Measurements from ENCODE around the gene SH2D4B. TPM values are rescaled to one million over a fixed set of nuclear protein-coding genes. Genes with fewer than 3 reads are reported as not detected.
"Not testable (repeated sequence)": the region's sequence is repeated elsewhere in the genome, so short reads cannot be mapped to it uniquely, and the experiment has no call there.

SH2D4B gene
- total RNA-seq, 4 donors from 2014 or later, result 0.13 TPM; not detected in 3

GRCh38 chr10:80542652-80543318 lies 5.1 kb downstream of the SH2D4B start:
- H3K4me1 ChIP-seq, result peaks cover 0 to 30% (median 16%) of the 10 kb centered on the region in 3 donors
- H3K27me3 ChIP-seq, result peaks cover 0 to 8% (median 0%) of the 10 kb centered on the region in 4 donors
- TF ChIP-seq POLR2A (IDR thresholded peaks at IDR 0.05), result no peak
- no peak for TF ChIP-seq CTCF (IDR thresholded peaks at IDR 0.05)
- H3K9me3 ChIP-seq, result no peaks in the 10 kb centered on the region
- H3K27ac ChIP-seq, result no peak overlapping the region
- no peak for DNase-seq
- intact Hi-C loops (cut with DNase I), result no loop called here
- H3K4me3 ChIP-seq, result no peak overlapping the region
- 85 to 88% methylated on average over 4 to 5 of the region's 19 CpGs for WGBS, 2 donors
- H3K36me3 ChIP-seq, result no peaks in the 10 kb centered on the region

DNA sequence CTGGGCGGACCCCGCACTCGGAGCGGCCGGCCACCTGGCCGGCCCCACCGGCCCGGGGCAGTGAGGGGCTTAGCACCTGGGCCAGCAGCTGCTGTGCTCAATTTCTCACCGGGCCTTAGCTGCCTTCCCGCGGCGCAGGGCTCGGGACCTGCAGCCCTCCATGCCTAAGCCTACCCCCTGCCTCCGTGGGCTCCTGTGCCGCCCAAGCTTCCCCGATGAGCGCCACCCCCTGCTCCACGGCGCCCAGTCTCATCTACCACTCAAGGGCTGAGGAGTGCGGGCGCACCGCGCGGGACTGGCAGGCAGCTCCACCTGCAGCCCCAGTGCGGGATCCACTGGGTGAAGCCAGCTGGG lies 5.6 kb downstream of the SH2D4B start:
- H3K27ac ChIP-seq; H3K36me3 ChIP-seq; H3K9me3 ChIP-seq; intact Hi-C loops (cut with DNase I); H3K27me3 ChIP-seq; DNase-seq; H3K4me3 ChIP-seq: not testable (repeated sequence)
- WGBS, 2 donors, result 96 to 100% methylated on average over 2 to 5 of the region's 25 CpGs
- H3K4me1 ChIP-seq, result peaks cover 0 to 30% (median 16%) of the 10 kb centered on the region in 3 donors

DNA sequence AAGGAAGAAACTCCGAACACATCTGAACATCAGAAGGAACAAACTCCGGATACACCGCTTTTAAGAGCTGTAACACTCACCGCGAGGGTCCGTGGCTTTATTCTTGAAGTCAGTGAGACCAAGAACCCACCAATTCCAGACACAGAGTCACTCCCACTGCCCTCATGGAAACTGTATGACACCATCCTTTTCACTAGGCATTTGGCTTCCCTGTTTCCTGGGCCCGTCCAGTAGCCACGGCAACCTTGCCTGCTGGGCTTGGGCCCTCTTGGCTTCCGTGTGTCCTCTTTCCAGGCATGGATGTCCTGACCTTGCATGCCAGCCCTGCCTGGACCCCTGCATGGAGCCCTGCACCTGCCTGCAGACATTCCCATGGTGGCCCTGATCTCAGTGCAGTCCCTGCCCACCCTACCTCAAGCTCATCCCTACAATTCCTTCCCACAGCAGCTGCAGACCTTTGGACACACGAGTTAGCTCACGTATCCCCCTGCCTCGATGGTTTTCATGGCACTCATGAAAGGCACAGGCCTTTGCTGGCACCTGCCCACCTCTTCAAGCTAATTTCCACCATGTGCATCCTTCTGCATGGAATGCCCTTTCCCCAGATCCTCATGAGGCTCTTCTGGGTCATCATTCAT lies 6.7 kb downstream of the SH2D4B start:
- no peak overlapping the region for H3K27ac ChIP-seq
- no peak overlapping the region for H3K4me3 ChIP-seq
- H3K4me1 ChIP-seq, result peaks cover 0 to 26% (median 13%) of the 10 kb centered on the region in 3 donors
- no peaks in the 10 kb centered on the region for H3K36me3 ChIP-seq
- TF ChIP-seq CTCF (IDR thresholded peaks at IDR 0.05) (no peak), POLR2A (IDR thresholded peaks at IDR 0.05) (no peak)
- peaks cover 0 to 10% (median 0%) of the 10 kb centered on the region in 4 donors for H3K27me3 ChIP-seq
- no peak for DNase-seq
- 69 to 90% methylated on average over 9 to 12 of the region's 12 CpGs for WGBS, 2 donors
- intact Hi-C loops (cut with DNase I), result no loop called here
- no peaks in the 10 kb centered on the region for H3K9me3 ChIP-seq

DNA sequence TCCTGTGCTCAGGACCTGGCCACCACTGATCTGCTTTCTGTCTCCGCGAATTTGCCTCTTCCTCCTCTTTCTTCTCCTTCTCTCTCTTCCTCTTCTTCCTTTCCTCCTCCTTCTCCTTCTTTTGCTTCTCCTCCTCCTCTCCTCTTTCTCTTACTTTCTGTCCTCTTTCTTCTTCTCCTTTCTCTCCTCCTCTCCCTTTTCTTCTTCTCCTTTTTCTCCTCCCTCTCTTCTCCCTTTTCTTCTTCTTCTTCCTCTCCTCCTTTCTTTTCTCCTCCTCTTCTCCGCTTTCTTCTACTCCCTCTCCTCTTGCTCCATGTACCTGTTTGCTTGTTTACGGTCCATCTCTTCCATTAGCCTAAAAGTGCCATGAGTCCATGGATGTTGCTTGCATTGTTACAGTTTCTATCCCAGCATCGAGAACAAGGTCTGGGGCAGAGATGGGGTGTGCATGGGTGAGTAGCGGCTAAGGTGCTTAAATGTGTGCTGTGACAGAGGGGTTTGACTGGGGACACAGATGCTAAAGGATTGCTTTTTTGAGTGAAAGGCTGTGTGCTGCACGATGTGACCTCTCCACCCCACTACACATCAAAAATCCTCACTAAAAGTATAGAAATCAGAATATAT lies 7.7 kb downstream of the SH2D4B start:
- intact Hi-C loops (cut with DNase I), result no loop called here
- H3K27ac ChIP-seq, result no peak overlapping the region
- no peak for DNase-seq
- 91 to 95% methylated on average over 6 to 7 of the region's 7 CpGs for WGBS, 2 donors
- TF ChIP-seq POLR2A (IDR thresholded peaks at IDR 0.05) (no peak), CTCF (IDR thresholded peaks at IDR 0.05) (no peak)
- peaks cover 0 to 10% (median 0%) of the 10 kb centered on the region in 4 donors for H3K27me3 ChIP-seq
- H3K4me1 ChIP-seq, result peaks cover 0 to 17% (median 3%) of the 10 kb centered on the region in 3 donors
- H3K4me3 ChIP-seq, result no peak overlapping the region
- H3K9me3 ChIP-seq, result no peaks in the 10 kb centered on the region
- H3K36me3 ChIP-seq, result no peaks in the 10 kb centered on the region

- DNase-seq, result no peak
- Histone ChIP-seq H3K36me3 (no peaks in the 10 kb centered on the region), H3K27me3 (peaks cover 0 to 8% (median 0%) of the 10 kb centered on the region in 4 donors), H3K9me3 (no peaks in the 10 kb centered on the region), H3K27ac (no peak overlapping the region), H3K4me3 (no peak overlapping the region), H3K4me1 (no peaks in the 10 kb centered on the region)
- 50 to 56% methylated on average over 4 to 5 of the region's 5 CpGs for WGBS, 2 donors
- intact Hi-C loops (cut with DNase I), result no loop called here
- TF ChIP-seq CTCF (IDR thresholded peaks at IDR 0.05) (no peak), POLR2A (IDR thresholded peaks at IDR 0.05) (no peak)
Observed at GRCh38 chr10:80552151-80552646, 14.5 kb downstream of the SH2D4B start.

Data from esophagus squamous epithelium (tissue), 5 donors.